OCI-LY1 (cell line): ENCODE data around the gene WIF1.

Experiments
- CTCF ChIP-seq: fragments of 200-600 bp; sonication (generic), shearing (Covaris generic); IDR thresholded peaks from 2 replicates; pipeline ENCODE4 v1.5.1; 2017; ENCODE audit warnings: mild to moderate bottlenecking, antibody characterized with exemption, low read length, moderate library complexity, mixed read lengths
- EZH2 ChIP-seq: fragments of 200-600 bp; sonication (generic), shearing (Covaris generic); IDR thresholded peaks from 2 replicates; pipeline ENCODE4 v1.8.0; 2017; ENCODE audit warnings: borderline replicate concordance, mixed run types, mild to moderate bottlenecking, antibody characterized with exemption, low read length, moderate library complexity, mixed read lengths

GRCh38 chr12:65147312-65147905 lies 26.3 kb upstream of the WIF1 start:
- TF ChIP-seq CTCF: no peak
- TF ChIP-seq EZH2: no peak
